HG02588 (cell line): ENCODE results near the gene MAP4K1.
A peak's percentile ranks its signal among the peaks of the same experiment; 100 is the strongest.

Experiments used
- ATAC-seq: cut with Tn5 transposase; IDR thresholded peaks from one replicate; pipeline ENCODE4 v1.9.1; 2021; ENCODE audit warnings: mild to moderate bottlenecking, moderate library complexity; ENCODE audit not compliant: unreplicated experiment

Gene MAP4K1

DNA sequence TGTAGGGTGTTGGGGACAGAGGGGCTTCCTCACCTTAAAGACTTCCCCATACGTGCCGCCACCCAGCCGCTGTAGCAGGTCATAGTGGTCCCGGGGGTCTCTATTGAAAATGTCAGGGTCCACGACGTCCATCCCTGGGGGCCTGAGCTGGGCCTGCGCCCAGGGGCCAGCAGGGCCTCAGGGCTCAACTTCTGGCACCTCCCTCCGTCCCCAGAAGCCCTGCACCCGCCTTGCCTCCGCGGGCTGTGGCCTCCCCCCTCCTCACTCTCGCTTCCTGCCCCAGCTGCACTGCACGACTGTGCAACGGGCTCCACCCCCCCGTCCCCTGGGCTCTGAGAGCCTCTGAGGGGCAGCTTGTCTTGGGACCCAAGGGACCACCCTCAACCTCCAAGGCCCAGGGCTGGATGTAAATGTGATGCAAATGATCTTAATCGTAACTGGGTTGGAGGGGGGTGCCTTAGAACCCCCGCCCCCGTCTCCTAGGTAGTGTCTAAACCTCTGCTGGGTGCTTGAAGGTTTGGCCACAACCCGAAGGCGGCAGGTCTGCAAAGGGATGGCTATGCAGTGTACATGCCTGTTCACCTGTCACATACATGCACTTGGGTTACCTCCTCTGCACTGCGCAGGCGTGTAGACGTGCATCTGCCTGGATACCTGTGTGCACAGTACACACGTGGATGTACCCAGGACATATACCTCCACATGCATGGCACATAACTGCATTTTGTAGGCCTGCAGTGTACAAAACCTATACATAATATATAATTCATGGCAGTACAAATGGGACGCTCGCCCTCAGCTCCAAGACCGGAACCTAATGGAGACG, at the start of gene MAP4K1:
Gene MAP4K1 (minus strand): TSS at position 190 of the 826 bp plus-strand sequence. CDS start 58 bp downstream, at position 132.
- peak; percentile 44 for ATAC-seq

DNA sequence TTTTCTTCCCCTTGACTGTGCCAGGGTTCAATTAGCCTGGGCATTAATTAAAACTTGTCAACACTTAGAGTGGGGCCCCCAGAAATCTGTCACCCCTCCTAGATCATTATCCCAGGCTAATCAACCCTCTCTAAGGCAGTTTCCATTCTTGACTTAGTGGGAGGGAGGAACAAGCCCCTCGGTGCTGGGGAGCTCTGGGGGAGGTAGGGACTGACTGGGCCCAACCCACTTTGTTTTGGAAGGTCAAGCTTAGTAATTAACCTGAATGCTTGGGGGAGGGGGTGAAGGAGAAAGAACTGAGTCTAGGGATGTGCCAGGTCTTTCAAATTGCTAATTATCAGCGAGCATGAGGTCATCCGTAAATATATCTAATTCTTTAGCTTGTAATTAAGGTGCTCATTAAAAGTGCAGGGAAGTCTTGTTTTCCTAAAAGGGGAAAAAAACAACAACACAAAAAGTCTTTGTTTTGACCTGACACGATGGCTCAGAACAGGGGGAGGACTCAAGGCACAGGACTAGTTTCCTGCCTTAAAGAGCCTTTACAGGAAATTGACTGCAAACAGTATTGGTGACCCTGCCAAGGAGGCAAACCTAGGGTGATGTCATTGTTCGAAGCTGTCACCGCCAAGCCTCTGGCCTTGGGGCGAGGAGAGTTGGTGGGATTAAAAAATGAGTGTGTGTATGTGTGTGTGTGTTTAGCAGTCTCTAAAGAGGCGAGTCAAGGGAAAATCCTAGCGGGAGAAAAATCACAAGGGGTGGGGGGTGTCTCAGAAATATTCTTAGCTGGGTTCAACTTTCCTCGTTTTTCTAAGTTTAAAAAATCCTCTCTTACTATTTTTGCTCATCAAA, 49.1 kb upstream of the MAP4K1 start:
- ATAC-seq, result no peak

DNA sequence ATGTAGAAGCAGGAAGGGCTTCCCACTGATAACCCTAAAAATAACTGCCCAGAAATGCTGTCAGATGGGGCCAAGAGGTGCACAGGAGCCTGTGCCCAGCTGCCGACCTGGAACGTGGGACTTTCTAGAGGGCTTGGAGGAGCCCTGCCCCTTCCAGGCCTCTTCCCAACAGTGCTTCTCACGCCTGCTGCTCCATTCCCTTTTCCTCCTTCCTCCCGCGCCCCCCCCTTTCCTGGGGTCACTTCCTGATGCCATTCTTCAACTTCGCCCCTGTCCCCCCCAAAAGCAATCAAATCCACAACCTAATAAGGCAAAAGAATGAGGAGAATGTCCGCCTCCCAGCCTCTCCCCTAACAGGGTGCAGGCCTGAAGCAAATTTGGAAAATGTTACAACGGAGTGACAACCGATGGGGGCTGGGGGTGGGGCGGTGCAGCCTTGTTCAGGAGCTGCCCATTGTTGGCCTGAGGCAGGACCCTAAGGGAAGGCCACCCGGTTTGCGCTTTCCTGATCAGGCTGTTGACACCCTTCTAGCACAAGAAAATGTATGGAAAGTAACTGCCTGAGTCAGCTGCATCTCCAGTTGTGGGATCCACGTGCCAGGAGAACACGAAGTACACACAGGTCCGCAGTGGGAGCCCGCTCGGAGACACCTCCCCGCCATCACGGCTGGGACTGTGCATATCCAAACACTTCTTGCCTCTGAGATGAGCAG, 48.4 kb upstream of the MAP4K1 start:
- ATAC-seq, result no peak

DNA sequence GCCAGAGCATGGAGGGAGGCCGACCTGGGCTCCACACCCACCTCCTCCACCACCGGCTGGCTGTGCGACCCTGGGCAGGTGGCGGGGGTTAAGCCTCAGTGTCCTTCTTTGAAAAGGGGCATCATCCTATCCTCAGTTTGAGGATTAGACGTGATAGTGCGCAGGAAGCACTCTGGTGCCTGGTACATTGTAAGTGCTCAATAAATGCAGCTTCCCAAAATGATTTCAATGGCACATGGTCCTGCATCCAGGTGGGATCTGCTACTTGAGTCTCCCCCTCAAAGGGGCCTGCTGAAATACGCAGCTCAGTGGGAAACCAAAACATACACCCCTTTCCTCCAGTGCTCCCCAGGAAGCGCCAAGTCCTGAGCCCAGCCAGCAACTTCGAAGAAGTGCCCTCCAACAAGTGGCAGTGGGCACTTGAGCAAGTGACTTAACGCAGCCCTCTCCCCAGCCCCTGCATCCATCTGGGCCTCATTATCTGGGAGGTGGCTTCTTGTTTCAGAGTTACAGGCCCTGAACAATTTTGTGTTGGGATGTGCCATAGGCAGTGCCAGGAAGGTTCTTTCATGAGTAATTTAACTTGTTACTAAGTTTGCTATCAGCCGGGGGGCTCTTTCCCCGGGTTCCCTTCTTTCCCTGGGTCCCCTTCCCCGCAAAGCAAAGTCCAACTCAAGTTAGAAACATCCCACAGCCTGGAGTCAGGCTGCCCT, 47.6 kb upstream of the MAP4K1 start:
- ATAC-seq, result no peak

DNA sequence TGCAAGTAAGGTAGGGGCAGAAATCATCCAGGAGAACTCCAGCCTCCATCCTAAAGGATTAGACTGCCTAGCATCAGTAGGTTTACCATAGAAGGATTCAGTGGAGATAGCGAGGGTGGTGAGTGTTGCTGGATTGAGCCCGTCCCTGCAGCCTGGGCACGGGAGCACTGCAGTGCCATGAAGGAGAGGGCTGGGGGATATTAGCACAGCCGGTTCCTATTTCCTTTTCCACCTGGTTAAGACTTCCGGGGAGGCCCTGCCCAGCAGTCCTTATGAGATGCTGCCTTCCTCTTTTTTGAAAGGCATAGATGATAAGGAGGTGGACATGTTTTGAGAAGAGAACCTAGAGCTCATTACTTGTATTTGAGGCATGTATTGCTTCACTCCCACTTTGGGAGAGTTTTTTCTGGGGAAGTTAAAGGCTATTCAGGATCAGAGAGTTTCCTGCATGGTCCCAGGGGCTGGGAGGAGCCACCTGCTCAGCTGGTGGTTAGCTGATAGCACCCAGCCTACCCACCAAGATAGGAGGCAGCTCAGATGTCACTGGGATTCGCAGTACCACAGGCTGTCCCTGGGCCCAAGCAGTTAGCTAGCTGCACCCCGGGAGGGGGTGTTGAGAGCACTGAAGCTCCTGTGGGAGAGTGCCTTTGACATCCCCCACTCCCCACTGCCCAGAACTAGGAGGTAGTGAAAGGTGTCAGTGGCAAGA, 46.9 kb upstream of the MAP4K1 start:
- ATAC-seq, result no peak

DNA sequence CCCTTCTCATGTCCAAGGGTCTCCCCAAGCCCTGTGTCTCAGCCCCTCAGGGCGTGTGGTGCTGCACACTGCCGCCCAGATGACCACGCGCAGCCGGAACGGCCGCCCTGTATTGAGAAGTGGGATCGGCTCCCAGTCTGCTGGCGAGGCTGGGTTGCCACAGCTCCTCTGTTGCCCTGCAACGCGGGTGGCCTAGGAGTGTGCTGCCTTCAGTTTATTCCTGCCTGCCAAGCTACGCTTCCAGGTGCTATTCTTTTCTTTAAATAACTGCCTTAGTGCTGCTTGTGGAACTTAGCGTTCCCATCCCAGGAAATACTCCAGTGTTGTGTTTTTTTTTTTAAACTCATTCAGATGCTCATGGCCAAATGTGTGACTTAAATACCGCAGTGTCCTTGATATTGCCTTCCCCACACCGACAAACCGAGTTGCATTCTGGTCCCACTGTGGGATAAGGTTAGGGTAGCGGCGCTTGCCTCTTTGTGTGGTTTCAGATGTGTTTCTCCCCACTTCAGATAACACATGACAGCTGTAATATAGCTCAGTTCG, 46.3 kb upstream of the MAP4K1 start:
- ATAC-seq, result no peak

DNA sequence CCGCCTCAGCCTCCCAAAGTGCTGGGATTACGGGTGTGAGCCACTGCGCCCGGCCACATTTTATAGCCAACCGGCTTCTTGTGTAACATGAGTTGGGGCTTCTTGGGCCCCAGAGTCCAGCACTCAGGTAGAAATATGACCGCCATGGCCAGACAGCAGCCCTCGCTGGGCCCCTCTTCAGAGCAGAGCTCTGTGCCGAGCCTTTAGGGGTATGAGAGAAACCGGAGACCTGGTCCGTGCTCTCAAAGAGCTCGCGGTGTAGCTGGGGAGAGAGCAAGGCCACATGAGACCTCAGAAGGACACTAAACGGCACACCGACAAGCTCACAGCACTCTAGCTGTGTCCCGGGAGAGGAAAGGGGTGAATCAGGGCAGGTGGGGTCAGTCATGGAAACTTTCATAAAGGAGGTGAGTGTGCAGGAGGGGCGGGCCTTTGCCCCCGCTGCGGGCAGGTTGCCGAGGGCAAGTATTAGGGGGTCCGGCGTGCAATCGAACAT, 45.5 kb upstream of the MAP4K1 start:
- no peak for ATAC-seq

DNA sequence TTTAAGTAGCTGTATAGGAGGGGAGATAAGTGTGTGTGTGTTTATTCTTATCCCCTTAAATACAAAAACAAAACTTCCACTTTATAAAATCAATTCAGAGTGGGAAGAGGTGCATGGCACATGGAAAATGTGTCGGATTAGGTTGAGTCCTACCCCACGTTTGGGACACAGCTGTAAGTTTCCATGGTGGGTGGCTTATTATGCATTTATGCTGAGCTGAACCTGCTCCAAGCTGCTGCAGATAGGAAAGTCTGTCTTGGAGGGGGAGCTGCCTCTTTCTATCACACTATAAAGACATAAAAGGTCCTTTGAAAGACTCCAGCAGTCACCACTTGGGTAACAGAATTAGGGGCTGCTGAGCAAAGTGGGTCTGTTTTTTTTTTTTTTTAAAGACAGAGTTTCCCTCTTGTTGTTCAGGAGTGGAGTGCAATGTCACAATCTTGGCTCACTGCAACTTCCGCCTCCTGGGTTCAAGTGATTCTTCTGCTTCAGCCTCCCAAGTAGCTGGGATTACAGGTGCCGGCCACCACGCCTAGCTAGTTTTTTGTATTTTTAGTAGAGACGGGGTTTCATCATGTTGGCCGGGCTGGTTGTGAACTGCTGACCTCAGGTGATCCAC, 44.9 kb upstream of the MAP4K1 start:
- ATAC-seq, result no peak

DNA sequence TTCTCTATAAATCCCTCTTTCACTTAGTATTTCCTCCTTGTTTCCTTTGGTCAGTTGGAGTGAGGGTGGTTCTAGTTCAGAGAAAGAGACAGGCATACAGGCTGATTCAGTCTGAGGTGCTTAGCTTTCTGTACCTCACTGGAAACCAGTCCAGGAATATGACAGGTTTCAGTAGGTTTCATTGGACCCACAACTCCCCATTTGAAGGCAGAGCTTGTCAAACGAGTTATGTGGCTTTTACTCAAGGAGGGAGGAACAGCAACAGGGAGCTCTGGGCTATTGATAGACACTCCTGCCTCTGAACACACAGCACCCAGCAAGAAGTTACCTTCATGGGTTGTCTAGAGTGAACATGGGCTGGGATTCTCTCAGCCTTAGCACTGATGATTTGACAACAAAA, 44.2 kb upstream of the MAP4K1 start:
- no peak for ATAC-seq

DNA sequence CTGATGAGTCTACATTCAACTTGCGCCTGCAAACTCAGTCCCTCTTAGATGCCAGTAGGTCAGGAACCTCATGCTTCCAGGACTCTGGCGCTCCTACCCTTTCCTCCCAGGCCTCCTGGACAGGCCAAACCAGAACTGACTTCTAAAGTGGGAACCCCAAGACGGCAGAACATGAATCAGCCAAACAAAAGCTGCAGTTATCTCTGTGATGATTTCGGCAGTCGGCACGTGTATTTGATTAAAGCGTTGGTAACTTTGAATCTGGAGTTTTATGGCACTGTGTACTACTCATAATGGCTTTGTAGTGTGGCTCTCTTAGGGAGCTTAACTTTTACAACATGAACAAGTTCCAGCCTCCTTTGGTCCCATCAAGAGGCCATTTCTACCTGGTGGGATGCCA, 43.4 kb upstream of the MAP4K1 start:
- no peak for ATAC-seq

DNA sequence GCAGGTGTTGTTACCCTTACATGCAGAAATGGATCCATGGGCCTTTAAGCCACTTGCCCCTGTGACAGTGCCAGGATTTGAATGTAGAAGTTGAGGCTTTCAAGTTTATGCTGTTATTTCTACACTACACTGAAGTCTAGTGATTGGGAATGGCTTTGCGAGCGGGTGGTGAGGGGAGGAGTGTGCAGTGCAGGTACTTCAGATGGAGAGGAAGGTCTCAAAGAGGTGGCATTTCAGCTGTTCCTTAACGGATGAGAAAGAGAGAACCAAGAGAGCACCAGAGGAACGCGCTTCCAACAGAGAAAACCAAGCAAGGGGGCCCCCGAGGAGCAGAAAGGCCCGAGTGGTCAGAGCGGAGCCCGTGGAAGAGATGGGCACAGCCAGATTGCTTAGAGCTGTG, 43.0 kb upstream of the MAP4K1 start:
- no peak for ATAC-seq

DNA sequence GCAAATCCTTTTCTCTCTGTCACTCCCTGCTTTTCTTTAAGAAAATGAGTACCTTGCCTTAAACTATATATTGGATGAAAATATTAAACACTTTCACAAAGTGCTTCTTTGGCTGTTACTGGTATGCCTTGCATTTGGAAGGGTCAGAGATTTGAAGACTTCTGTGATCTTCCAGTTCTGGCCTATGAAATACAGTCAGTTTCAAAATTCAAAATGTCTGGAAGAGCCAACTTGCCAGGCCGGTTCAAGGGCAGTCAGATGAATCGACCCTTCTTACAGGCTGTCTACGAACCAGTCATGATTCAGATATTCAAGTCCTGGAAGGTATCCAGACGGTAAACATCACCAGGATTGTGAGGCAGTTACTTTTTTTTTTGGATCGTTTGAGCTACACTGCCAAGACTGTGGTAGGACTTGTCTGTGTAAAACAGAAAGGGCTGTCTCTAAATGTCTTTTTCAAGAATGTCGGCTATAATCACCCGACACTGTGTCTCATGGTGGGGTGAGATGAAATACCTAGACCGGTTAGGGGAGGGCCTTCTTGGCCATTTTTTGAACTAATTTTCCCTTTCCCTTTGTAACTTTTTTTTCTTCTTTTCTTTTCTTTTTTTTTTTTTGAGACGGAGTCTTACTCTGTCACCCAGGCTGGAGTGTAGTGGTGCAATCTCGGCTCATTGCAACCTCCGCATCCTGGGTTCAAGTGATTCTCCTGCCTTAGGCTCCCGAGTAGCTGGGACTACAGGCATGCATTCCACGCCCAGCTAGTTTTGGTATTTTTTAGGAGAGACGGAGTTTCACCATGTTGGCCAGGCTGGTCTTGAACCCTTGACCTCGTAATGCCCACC, 40.9 kb upstream of the MAP4K1 start:
- no peak for ATAC-seq

DNA sequence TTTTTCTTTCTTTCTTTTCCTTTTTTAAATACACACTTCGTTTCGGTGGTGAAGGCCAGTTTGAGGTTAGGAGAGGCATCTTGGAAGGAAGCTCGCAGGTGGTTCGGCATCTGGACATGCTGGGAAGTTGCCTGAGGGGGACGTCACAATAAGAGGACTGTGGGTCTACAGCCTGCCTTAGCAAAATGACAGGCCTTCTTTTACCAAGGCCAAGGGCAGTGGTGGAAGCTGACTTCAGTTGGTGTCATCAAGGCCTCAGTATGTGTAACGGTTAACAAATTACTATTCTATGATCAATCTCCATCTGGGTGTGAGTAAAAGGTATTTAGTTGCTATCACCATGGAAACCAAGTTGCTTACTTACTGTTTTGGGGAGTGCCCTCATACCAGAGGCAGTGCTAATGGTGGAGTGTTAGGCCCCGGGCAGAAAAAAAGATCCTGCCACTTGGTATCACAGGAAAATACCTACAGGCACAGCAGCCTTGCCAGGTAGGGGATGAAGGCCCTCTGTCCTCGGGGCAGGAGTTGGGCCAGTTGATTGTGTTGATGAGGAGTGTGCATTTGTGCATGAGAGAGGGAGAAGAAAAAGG, 40.0 kb upstream of the MAP4K1 start:
- ATAC-seq, result no peak

DNA sequence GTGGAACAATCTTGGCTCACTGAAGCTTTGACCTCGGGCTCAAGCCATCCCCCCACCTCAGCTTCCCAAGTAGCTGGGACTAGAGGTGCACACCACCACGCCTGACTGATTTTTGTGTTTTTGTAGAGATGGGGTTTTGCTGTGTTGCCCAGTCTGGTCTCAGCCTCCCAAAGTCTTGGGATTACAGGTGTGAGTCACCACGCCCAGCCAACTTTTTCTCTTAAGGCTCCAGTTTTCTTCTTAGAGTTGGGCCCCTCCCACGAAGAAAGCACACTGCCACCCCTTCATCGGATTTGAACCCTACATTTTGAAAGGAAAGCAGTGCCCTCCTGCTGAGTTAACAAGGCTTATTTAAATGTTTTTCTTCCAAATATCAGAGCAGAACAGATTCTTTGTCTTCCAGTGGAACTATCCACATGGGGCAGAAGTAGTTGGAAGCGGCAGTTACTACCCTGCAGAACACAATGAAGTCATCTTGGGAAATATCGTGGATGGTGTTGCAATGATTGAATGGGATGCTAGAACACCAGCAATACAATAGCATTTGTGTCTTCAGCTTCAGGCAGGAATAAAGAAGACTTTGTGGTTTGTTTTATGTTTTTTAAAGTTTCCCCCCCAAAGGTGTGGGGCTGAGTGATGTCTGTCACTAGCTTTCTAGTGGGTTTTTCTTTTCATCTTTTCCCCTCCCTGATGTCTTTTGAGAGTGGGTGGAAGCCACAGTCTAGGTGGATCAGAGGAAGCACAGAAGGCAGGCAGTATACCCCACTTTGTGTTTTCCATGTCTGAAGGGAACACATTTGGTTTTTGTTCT, 38.6 kb upstream of the MAP4K1 start:
- no peak for ATAC-seq

DNA sequence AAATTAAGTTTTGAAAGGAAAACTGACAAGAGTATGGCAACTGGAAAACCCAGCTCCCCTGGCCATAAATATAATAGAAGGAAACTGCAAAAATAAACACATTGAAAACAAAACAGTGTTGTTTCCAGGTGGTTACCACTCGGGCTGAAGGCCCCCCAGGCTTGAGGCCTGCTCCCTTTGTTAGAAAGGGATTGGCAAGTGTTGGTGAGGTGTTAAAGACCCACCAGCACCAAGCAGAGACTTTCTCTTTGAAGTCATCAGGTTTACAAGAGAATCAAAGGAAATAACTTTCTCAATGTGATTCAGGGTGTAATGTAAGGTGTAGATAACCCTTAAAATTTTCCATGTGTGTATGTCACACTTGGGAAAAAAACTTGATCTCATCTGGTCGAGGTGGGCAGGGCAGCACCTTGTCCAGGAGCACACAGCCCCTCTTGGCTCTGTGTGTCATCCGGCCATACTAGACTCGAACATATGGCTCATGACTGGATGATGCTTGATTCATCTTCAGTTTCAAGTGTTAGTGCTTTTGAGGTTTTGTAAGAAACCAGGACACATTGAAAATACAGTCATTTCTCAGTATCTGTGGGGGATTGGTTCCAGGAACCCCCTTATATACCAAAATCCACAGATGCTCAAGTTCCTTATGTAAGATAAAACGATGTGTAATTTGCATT, 37.5 kb upstream of the MAP4K1 start:
- ATAC-seq, result no peak

DNA sequence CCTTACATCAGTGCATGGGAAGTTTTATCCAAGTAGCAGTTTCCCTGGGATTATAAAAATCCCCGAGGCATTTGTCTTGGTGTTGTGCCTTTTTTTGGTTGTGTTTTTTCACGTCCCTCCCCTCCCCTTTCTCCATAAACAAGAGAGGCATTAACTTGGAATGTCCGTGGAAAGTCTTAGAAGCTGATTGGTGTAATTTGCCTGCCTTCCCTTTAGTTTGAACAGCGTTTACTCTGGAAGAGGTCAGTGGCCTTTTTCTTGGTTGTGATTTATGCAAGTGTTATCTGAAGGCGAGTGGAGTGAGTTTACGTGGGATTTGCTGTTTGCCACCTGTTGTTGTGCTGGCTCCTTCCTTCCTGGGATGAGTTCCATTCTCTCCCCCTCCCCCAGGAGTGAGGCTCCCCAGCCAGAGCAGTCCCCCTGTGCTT, 36.9 kb upstream of the MAP4K1 start:
- no peak for ATAC-seq
